HepG2 (cell line): Measurements from ENCODE around the gene GATD1. TPM values are rescaled to one million over a fixed set of nuclear protein-coding genes. Genes with fewer than 3 reads are reported as not detected.

Experiments used
- DZIP1 ChIP-seq: sonication (generic); formaldehyde crosslinking; IDR thresholded peaks from 2 replicates; pipeline ENCODE4 v1.5.0; 2020; ENCODE audit warnings: mild to moderate bottlenecking, missing genetic modification reagents
- HMGXB3 ChIP-seq: sonication (generic); formaldehyde crosslinking; IDR thresholded peaks from 2 replicates; pipeline ENCODE4 v1.4.0; 2020; ENCODE audit warnings: missing genetic modification reagents, borderline replicate concordance
- MXI1 ChIP-seq: IDR thresholded peaks from 3 replicates; pipeline ENCODE4 v1.6.1; 2012; ENCODE audit warnings: low read depth, low read length, inconsistent platforms, borderline replicate concordance
- RXRA ChIP-seq: sonication (generic); formaldehyde crosslinking; IDR thresholded peaks from 2 replicates; pipeline ENCODE4 v1.5.1; 2020; ENCODE audit warnings: missing genetic modification reagents
- ZNF614 ChIP-seq: IDR thresholded peaks from 2 replicates; pipeline ENCODE4 v1.6.1; 2018; ENCODE audit warnings: missing biosample characterization, missing genetic modification reagents, inconsistent platforms, borderline replicate concordance
- polyA plus RNA-seq, 8 experiments: library from polyadenylated mRNA; depleted of rRNA in 3 of 8; stranded (reverse) in 7 of 8; unstranded in 1 of 8; fragments of >200 nt; fragmentation: Illumina TruSeq in 4 of 8; extraction: Trizol in 4 of 8; gene quantifications; 2 replicates each; pipeline versions ENCODE4 v1.2.1 to v1.2.3, GENCODE V29; 2011 to 2016; ENCODE audit warnings: low read depth in 4 of 8, missing spikeins in 1 of 8, mixed read lengths in 1 of 8; ENCODE audit not compliant: insufficient read depth in 1 of 8
- total RNA-seq, 5 experiments: library from RNA; depleted of rRNA; stranded (reverse); fragments of >200 nt; fragmentation: Illumina TruSeq; extraction: Trizol; gene quantifications; 2 replicates each; pipeline ENCODE4 v1.2.3, GENCODE V29; 2016; ENCODE audit warnings: low read depth in 1 of 5

The GATD1 gene
- total and polyA plus RNA-seq, 2 of the 13 experiments (the other 11 are each of a cell fraction or from before 2014, with no cell fraction given): 31.3 to 60.5 TPM

- no peak for TF ChIP-seq HMGXB3 (CRISPR knock-in tag)
- peak; percentile 62; the same call in 1 of the 3 replicates for TF ChIP-seq MXI1
- TF ChIP-seq ZNF614 (CRISPR knock-in tag): peak; percentile 4; the same call in 1 of the 2 replicates
- TF ChIP-seq DZIP1 (CRISPR knock-in tag): peak; percentile 88
- peak; percentile 40 for TF ChIP-seq RXRA (CRISPR knock-in tag)
- TF ChIP-seq, all 625 proteins: peak for 107
Measured at GRCh38 chr11:797296-798092, 20.2 kb upstream of the GATD1 start (continued).
